ENCODE measurements around the gene CREB5.

DNA sequence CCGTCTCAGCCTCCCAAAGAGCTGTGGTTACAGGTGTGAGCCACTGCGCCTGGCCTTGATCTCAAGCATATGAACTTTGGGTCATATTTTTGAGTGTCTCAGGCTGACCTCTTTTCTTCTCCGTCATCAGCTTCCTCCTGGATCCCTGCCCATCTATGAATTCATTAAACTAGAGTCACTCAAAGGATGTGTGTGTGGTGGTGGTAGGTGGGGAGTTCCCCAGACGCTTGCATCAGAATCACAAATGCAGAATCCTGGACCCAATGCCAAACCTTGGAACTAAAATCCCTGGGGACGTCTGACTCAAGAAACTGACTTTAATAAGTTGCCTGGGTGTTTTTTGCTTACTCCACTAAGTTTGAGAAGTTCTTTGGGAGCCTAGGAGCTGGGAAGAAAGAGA, 6.7 kb upstream of the CREB5 start:
- TF ChIP-seq, protein P1, sequence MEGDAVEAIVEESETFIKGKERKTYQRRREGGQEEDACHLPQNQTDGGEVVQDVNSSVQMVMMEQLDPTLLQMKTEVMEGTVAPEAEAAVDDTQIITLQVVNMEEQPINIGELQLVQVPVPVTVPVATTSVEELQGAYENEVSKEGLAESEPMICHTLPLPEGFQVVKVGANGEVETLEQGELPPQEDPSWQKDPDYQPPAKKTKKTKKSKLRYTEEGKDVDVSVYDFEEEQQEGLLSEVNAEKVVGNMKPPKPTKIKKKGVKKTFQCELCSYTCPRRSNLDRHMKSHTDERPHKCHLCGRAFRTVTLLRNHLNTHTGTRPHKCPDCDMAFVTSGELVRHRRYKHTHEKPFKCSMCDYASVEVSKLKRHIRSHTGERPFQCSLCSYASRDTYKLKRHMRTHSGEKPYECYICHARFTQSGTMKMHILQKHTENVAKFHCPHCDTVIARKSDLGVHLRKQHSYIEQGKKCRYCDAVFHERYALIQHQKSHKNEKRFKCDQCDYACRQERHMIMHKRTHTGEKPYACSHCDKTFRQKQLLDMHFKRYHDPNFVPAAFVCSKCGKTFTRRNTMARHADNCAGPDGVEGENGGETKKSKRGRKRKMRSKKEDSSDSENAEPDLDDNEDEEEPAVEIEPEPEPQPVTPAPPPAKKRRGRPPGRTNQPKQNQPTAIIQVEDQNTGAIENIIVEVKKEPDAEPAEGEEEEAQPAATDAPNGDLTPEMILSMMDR (IDR thresholded peaks at IDR 0.05; ENCODE audit: borderline replicate concordance, extremely low read depth, low read length, poor library complexity, severe bottlenecking) = no peak
- TF ChIP-seq EZH2 (IDR thresholded peaks at IDR 0.05; ENCODE audit: borderline replicate concordance, low read depth, low read length, severe bottlenecking) = no peak

Measured in DND-41 (cell line).